T-helper 9 cell (primary cell): ENCODE measurements around the gene KLK8.
"Not testable (repeated sequence)": the region's sequence is repeated elsewhere in the genome, so short reads cannot be mapped to it uniquely, and the experiment has no call there.

ENCODE experiments used
- DNase-seq: peaks from one replicate; pipeline ENCODE4 v3.0.0-alpha.2; 2020

The KLK8 gene

DNA sequence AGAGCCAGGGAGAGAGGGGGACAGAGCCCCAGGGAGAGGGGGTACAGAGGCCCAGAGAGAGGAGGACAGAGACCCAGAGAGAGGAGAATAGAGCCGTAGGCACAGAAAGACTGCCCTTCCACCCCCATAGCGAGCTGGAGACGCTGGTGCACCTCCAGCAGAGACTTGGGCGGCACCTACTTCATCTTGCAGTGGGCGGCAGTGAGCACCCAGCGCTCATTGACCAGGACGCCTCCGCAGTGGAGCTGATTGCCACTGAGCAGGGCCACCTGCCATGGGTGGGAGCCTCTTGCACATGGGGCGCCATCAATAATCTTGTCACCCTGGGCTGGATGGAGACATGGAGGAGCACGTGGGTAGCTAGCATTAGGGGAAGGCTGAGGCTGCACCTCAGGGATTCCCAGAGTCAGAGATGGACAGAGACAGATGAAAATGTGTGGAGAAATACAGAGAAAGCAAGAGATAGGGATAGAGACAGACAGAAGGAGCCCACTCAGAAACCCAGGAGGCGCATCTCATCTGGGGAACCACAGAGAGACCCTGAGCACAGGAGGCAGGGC, 19.7 kb downstream of the KLK8 start:
- DNase-seq = no peak

DNA sequence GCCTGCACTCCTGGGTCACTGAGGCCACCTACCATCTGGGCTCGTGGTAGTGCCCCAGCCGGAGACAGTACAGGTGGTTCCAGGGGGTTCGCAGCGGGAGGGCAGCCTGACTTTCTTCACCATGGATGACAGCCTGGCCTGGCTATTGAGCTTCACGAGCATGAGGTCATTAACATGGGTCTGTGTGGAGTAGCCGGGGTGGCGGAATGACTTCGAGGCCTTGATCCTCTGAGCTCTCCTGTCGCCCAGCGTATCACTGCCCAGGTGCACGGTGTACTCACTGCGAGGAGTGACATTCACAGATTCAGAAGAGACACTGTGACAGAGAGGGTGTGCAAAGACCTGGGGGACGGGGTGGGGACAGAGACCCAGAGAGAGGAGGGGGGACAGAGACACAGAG, 21.2 kb downstream of the KLK8 start:
- no peak for DNase-seq

DNA sequence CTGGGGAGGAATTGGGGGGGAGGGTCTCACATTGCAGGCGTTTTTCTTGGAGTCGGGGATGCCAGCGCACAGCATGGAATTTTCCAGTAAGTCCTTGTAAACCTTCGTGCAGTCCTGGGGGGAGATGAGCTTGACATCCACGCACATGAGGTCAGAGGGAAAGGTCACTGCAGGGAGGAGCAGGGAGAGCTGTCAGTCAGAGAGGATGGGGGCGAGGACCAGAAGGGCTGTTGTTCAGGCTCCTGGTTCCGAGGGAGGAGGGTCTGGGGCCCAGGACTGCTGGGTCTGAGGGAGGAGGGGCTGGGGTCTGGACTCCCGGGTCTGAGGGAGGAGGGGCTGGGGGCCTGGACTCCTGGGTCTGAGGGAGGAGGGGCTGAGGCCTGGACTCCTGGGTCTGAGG, 21.6 kb downstream of the KLK8 start:
- DNase-seq = no peak

DNA sequence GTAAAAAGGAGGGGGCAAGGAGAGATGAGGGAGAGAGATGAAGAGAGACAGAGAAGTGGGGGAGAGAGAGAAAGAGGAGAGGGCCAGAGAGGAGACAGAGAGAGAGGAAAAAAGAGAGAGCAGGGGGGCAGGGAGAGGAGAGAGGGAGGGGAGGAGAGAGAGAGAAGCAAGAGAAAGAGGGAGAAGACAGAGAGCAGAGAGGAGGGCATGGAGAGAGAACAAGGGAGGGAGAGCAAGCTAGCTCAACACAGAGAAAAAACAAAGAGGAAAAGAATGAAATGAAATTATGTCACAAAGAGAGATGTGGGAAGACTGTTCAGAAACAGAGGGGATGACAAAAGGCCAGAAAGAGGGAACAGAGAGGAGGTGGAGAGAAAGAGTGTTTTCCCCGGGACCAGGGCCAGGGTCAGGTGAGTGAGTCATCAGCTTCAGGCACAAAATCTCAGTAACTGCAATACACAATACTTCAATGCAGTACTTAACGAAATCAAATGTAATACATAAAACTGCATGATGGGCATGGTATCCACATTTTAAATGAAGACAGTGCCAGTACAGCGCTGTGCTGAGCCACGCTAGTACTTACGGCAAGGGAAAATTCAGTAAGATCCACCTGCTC, 22.5 kb downstream of the KLK8 start:
- DNase-seq = no peak

DNA sequence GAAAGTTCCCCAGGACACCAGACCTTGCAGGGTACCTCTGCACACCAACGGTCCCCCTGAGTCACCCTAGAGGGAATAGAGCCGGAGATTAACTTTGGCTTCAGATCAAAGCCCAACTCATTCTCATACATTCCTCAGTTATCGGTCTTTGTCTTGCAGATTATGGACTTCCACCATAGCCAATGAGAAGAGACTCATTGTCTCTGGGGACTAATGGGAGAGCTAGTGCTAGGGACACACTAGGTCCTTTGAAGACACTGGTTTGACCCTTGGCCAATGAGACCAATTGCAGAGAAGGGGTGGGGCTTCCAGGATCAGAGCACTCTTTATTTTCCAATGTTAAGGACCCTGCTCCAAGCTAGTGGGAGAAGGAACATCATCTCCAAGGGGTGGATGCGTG, 23.8 kb downstream of the KLK8 start:
- DNase-seq = no peak

DNA sequence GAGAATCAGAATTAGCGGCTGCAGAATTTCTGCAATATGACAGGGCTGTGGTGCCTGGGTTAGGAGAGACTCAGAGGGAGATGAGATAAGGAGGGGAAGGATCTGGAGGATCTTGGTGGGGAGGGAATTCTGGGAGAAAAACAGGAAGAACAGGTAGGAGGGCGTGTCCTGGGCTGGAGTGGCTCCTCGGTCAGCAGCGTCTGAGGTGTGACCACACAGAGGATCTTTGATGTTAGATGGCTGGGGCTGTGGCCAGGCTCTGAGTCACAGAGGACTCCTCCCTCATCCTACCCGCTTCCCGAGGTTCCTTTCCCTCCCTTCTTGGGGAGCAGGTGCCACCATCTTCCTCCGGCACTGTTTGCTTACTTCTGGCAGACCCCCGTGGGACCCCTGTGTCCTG, 25.6 kb downstream of the KLK8 start:
- DNase-seq = no peak

DNA sequence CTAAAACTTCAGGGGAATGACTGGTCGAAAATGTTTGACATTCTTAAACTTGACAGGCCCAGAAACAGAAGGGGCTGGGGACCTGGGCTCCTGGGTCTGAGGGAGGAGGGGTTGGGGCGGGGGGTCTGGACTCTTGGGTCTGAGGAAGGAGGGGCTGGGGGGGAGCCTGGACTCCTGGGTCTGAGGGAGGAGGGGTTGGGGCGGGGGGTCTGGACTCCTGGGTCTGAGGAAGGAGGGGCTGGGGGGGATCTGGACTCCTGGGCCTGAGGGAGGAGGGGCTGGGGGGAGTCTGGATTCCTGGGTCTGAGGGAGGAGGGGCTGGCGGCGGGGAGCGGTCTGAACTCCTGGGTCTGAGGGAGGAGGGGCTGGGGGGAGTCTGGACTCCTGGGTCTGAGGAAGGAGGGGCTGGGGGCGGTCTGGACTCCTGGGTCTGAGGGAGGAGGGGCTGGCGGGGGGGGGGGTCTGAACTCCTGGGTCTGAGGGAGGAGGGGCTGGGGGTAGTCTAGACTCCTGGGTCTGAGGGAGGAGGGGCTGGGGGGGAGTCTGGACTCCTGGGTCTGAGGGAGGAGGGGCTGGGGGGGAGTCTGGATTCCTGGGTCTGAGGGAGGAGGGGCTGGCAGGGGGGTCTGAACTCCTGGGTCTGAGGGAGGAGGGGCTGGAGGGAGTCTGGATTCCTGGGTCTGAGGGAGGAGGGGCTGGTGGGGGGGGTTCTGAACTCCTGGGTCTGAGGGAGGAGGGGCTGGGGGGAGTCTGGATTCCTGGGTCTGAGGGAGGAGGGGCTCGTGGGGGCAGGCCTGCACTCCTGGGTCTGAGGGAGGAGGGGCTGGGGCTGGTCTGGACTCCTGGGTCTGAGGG, 26.5 kb downstream of the KLK8 start:
- DNase-seq = no peak

DNA sequence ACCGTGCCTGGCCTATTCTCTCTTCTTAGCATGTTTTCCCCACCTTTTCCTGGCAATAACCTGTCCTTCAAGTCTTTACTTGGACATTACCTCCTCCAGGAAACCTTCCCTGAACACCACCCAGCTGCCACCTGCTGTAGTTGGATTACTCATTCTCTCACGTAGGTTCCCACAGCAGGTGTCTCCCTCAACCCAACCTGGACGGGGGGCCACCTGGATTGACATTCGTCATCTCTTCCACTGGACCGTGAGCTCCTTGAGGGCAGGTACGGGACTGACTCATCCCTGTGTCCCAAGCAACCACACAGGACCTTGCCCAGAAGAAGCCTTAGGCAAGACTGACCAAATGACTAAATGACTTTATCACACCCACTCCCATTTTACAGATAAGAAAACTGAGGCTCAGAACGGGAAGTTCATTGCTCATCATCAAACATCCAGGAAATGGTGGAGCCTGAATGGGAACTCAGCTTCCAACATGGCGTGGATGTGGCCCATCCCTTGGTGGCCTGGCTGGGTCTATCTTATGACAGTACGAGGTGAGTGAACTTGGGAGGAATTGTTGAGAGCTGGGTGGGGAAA, 28.5 kb downstream of the KLK8 start:
- DNase-seq = no peak

DNA sequence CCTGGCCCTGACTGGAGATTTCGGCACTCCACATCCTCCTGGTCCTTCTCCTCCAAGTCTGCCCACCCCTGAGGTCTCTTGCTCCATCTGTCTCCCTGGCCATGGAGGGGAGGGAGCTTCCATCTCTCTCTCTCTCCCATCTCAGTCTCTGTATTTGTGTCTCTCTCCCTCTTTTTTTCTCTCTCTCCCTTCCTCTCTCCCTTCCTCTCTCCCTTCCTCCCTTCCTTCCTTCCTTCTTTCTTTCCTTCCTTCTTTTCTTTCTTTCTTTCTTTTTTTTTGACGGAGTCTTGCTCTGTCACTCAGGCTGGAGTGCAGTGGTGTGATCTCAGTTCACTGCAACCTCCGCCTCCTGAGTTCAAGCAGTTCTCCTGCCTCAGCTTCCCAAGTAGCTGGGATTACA, 31.6 kb downstream of the KLK8 start:
- not testable (repeated sequence) for DNase-seq

DNA sequence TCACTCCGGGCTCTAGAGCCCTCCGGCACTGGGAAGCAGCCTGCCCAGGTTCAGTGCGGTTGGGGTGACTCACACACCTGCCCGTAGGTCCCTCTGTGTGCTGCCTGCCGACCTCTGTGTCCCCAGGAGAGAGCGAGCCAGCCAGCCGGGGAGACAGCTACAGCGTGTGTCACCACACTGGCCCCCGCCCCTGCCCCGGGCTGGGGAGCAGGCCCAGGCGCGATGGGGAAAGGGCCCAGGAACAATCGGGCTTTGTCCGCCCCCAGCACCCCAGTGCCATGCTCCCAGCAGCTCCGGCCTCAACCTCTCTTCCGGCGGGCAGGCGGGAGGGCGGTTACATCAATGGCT, 32.0 kb downstream of the KLK8 start, which contains the start of gene KLK6:
KLK6 (minus strand) TSS at position 179 of the 348 bp plus-strand sequence. CDS start 1,487 bp downstream, outside the sequence.
- DNase-seq = no peak

DNA sequence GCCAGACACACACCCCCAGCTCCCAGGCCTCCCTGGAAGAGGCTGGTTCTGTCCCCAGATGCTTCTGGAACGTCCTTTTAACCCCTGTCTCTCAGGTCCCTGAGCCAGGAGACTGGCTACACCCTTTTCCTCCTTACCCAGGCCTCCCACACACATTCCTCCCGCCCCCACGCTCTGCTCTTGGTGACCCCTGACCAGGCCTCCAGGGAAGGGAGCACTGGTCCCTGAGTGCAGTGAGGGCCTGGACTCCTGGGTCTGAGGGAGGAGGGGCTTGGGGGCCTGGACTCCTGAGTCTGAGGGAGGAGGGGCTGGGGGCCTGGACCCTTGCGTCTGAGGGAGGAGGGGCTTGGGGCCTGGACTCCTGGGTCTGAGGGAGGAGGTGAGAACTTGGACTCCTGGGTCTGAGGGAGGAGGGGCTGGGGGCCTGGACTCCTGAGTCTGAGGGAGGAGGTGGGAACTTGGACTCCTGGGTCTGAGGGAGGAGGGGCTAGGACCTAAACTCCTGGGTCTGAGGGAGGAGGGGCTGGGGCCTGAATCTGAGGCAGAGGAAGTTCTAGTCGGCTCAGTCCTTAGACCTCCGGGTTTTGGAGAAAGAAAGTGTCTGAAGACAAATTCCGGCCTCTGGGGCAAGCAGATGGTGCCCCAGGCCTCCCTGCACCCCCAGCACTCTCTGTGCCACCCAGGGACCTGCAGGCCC, 32.5 kb downstream of the KLK8 start:
- DNase-seq = no peak

DNA sequence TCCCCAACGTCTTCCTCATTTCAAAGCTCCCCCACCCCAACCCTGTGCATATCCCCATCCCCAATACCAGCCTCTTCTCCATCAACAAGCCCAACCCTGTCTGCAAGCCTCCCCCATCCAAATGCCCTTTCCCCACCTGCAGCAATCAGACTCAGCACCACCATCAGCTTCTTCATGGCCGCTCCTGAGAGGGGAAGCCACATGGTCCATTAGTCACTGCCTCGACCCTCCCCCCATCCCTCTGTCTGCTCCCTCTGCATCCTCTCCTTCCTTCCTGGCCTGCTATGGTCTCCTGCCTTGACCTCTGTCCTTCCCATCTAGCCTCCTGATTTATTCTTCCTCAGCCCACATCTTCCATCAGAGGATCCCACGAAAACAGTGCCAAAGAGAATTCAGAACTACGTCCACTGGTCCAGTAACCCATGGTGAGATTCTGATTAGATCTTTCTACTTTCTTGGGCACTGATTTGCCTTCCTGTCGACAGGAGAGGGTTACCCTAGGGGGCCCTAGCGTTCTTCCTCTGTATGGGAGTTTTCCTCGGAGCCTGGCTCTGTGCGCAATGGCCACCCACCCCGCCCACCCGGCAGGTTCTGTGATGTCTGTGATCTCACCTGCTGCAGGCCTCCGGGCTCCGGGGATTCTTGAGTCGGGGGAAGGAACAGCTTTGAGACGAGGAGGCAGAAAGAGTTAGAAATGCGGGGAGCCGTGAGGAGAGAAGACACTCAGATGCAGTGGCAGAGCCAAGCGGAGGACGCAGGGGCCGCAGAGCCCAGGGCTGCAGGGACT, 33.3 kb downstream of the KLK8 start:
- DNase-seq = no peak

DNA sequence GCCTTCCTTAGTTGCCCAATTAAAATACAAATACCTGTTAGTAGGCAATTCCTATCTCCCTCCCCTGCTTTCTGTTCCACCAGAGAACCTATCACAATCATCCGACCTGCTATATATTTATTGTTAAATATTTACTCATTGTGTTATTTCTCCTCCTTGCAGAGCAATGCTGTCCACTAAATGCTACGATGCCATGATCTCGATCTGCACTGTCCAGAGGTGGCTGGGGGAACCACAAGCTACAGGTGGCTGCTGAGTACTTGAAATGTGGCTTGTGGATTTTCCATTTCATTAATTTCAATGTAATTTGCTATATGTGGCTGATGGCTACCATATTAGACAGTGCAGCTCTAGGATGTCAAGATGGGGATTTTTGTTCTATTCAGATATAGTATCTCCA, 37.1 kb downstream of the KLK8 start:
- DNase-seq = no peak

DNA sequence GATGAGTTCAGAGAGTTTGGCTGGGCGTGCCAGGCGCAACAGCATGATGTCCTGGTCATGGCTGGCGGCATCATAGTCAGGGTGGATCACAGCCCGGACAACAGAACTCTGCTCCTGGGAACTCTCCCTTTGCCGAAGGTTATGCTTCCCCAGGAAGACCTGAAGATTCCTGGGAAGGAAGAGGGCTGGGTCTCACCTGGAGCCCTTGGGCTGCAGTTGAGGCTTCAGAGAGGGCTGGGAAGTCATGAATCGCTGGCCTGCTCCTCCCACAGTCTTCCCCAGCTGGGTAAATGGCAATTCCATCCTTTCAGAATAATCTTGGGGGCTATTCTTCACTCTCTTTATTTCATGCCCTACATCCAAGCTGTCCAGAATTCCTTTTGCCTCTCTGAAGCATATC, 38.0 kb downstream of the KLK8 start:
- DNase-seq = no peak

DNA sequence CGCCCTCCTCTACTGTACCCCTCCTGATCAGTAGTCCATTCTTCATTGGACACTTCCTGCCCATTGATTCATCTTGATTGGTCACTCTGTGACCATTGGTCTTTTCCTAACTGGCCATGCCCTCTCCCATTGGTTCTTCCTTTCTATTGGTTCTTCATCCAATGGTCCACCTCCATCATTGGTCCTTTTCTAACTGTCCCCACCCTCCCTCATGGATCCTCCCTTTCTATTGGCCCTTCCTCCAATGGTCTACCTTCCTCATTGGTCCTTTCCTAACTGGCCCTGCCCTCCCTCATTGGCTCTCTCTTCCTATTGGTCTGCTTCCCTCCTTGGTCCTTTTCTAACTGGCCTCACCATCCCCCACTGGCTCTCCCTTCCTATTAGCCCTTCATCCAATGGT, 39.2 kb downstream of the KLK8 start:
- no peak for DNase-seq

DNA sequence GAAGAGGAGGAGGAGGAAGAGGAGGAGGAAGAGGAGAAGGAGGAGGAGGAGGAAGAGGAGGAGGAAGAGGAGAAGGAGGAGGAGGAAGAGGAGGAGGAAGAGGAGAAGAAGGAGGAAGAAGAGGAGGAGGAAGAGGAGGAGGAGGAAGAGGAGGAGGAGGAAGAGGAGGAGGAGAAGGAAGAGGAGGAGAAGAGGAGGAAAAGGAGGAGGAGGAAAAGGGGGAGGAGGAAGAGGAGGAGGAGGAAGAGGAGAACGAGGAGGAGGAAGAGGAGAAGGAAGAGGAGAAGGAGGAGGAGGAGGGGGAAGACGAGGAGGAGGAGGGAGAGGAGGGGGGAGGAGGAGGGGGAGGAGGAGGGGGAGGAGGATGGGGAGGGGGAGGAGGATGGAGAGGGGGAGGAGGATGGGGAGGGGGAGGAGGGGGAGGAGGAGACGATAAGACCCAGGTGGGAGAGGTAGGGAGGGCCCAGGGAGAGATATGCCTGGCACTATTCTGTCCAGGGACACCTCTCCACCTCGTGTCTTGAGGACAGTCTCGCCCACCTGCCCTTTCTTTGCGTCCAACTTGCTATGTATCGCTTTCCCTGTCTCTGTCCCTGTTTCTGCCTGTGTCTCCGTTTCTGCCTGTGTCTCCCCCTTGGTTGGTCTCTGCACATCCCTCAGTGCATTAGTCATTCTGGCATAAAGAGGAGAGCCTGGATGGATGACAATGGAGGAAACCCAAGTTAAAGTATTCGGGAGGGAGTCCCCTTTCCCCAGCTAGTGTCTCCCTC, 41.5 kb downstream of the KLK8 start:
- no peak for DNase-seq

DNA sequence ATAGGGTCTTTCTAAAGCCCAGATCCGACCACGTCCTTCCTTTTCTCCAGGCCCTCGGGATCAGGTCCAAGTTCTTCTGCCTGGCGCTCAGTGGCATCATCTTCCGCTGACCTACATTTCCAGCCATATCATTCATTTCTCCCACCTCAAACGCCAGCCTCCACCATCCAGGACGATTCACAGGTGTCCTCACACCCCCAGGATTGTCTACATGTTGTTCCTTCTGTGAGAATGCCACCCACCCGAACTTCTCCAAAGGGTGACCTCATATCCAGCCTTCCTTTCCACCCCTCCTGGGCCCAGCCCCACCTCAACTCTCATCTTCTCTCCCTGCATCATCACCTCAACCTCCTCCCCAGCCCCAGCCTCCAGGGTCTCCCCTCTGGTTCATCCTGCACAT, 43.8 kb downstream of the KLK8 start:
- DNase-seq = no peak

DNA sequence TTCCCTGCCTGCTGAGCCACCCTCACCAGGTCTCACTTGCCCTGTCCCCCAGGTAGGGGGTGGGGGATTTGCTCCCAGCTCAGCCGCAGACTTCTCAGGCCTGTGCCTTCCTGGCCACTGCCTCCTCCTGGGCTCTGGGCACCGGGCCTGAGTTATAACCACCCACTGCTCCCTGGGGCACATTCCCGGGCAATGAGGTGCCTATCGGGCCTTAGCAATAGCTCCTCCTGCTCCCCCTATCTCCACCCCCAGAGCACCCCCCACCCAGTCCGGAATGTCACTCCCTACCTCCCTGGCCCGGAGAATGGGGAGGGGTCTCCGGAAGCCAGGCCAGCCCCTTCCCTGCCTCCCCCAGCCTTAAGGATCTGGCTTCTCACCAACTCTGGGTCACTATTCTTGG, 48.5 kb downstream of the KLK8 start, which contains the start of gene KLK5:
KLK5 (minus strand) TSS at position 129 of the 400 bp plus-strand sequence. CDS start 381 bp downstream, outside the sequence.
- DNase-seq = no peak

DNA sequence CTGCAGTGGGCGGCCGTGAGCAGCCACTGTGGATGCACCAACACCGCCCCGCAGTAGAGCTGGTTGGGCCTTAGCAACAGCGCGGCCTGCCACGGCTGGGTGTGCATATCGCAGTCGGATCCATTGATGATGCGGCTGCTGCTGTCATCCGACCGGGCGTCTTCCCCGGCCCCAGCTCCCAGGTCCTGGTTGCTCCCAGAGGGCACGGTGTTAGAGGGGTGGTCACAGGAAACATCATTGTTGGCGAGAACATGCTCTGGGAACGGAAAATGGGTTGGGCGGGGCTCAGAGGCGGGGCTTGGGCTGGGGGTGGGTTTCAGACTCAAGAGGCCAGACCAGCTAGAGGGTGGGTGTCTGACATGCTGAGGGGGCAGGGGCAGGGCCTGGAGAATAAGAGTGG, 51.5 kb downstream of the KLK8 start:
- DNase-seq = no peak

DNA sequence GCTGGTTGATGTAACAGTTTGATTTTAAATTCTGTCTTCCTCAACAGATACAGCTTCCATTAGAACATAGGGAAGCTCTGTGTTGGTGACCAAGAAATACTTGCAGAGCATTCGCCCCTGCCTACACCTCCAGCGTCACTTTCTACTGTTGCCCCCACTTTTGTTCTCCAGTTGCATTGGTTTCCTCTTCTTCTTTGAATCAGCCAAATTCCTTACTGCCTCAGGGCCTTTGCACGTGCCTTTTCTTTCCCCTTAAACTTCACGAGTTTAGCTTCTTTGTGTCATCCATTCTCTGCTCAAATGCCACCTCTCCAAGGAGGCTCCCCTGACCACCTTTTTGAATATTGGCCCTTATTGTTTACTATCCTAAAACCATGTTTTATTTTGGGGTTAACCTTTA, 54.3 kb downstream of the KLK8 start:
- DNase-seq = no peak
